Common myeloid progenitor, CD34-positive (primary cell): ENCODE measurements around the gene CACNG8.

ENCODE experiments used
- CTCF ChIA-PET: fragments of 350-600 bp; sonication (Branson Sonifier 250); formaldehyde crosslinking; loops from one replicate; lab custom pipeline; 2021; ENCODE audit warnings: antibody characterized with exemption; lab: Charles Lee
- POLR2A ChIA-PET: fragments of 350-600 bp; sonication (Branson Sonifier 250); formaldehyde crosslinking; loops from one replicate; lab custom pipeline; 2021; ENCODE audit warnings: antibody characterized with exemption; lab: Charles Lee
- DNase-seq, 3 donors: peaks; one replicate each; pipeline versions ENCODE4 v3.0.0 to v3.0.0-alpha.2; 2013
- H3K27ac ChIP-seq, 2 experiments: 1 replicate in 1 of 2; 2 replicates in 1 of 2; pipeline ENCODE4 v1.7.0; 2013; ENCODE audit warnings: inconsistent platforms in 2 of 2, low read length in 2 of 2, mild to moderate bottlenecking in 2 of 2, low read depth in 1 of 2, moderate library complexity in 1 of 2; ENCODE audit not compliant: severe bottlenecking in 2 of 2, insufficient read depth in 1 of 2, poor library complexity in 1 of 2
- H3K27me3 ChIP-seq, 5 experiments: replicated peaks in 2 of 5; 1 replicate in 3 of 5; 2 replicates in 2 of 5; pipeline versions ENCODE4 v1.6.1 to v1.7.0; 2013; ENCODE audit warnings: low read length in 4 of 5, mild to moderate bottlenecking in 2 of 5, moderate library complexity in 2 of 5, inconsistent platforms in 1 of 5; ENCODE audit not compliant: insufficient read depth in 5 of 5, control insufficient read depth in 4 of 5
- H3K36me3 ChIP-seq, 4 experiments: 1 replicate in 2 of 4; 2 replicates in 2 of 4; pipeline versions ENCODE4 v1.6.1 to v1.7.0; 2013; ENCODE audit warnings: low read length in 3 of 4, control low read depth in 1 of 4, mild to moderate bottlenecking in 1 of 4; ENCODE audit not compliant: control insufficient read depth in 4 of 4, insufficient read depth in 4 of 4
- H3K4me1 ChIP-seq, 4 experiments: 1 replicate in 3 of 4; 2 replicates in 1 of 4; pipeline versions ENCODE4 v1.6.1 to v1.7.1; 2013; ENCODE audit warnings: low read length in 3 of 4, mild to moderate bottlenecking in 3 of 4, control low read depth in 1 of 4, inconsistent platforms in 1 of 4, moderate library complexity in 1 of 4; ENCODE audit not compliant: control insufficient read depth in 4 of 4, insufficient read depth in 4 of 4; ENCODE audit errors: control extremely low read depth in 1 of 4
- H3K4me3 ChIP-seq, 7 experiments: 1 replicate in 4 of 7; 2 replicates in 3 of 7; pipeline versions ENCODE4 v1.5.1 to v1.7.0; 2013; ENCODE audit warnings: mild to moderate bottlenecking in 7 of 7, low read length in 6 of 7, moderate library complexity in 6 of 7, inconsistent platforms in 2 of 7, low read depth in 2 of 7, control low read depth in 1 of 7; ENCODE audit not compliant: insufficient read depth in 4 of 7, control insufficient read depth in 1 of 7; ENCODE audit errors: extremely low read depth in 1 of 7
- H3K9me3 ChIP-seq, 5 experiments: 1 replicate in 4 of 5; 2 replicates in 1 of 5; pipeline versions ENCODE4 v1.6.1 to v1.7.1; 2013; ENCODE audit warnings: low read length in 4 of 5, mild to moderate bottlenecking in 2 of 5, inconsistent platforms in 1 of 5, low read depth in 1 of 5, moderate library complexity in 1 of 5; ENCODE audit not compliant: control insufficient read depth in 4 of 5, insufficient read depth in 2 of 5; ENCODE audit errors: control extremely low read depth in 1 of 5
- WGBS: methylation state at CpG from one replicate; pipeline ENCODE4 v1.1.5; 2013; ENCODE audit not compliant: insufficient coverage; 5-methylcytosine and 5-hydroxymethylcytosine counted together

Gene CACNG8

DNA sequence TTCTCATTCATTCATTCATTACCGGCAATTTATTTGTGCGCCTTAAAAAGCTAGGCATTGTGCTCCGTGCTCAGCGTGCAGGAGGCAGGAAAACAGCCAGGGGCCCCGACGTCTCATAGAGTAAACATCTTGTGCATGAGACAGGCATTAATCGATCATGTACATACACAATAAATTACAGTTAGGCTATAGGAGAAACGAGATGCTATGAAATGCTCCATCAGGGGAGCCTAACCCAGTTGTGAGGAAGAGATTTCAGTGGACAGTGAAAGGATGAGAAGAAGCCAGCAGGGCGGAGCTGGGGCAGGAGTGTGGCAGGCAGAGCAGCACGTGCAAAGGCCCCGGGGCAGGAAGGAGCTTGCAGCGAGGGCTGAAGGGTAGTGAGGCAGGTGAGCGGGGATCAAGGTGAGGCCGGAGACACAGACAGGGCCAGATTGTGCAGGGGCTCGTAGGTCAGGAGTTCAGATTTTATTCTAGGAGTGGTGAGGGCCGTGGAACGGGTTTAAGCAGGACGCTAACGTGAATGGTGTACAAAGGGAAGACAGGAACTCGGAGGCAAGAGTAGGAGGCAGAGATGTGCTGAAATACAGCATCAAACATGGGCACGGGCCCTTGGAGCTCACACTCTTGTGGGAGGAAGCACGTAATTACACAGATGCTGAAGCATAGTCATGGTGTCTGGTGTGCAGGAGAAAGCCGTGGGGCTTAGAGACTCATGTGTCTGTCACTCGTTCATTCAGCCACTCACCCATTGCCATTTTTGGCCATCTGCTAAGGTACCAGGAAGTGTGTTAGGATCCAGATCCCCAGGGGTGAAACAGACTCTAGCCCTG is 20.9 kb downstream of the CACNG8 start:
- no peak overlapping the region for H3K4me3 ChIP-seq
- H3K27ac ChIP-seq = no peak overlapping the region
- POLR2A ChIA-PET = no interaction called here
- H3K27me3 ChIP-seq = peaks cover 5 to 54% (median 27%) of the 10 kb centered on the region in 5 experiments
- peaks cover 0 to 22% (median 12%) of the 10 kb centered on the region in 4 experiments for H3K4me1 ChIP-seq
- H3K9me3 ChIP-seq = peaks cover 0 to 2% (median 0%) of the 10 kb centered on the region in 5 experiments
- no peaks in the 10 kb centered on the region for H3K36me3 ChIP-seq
- CTCF ChIA-PET = no interaction called here
- WGBS = 94% methylated on average over 19 of the region's 24 CpGs
- no peak for DNase-seq

DNA sequence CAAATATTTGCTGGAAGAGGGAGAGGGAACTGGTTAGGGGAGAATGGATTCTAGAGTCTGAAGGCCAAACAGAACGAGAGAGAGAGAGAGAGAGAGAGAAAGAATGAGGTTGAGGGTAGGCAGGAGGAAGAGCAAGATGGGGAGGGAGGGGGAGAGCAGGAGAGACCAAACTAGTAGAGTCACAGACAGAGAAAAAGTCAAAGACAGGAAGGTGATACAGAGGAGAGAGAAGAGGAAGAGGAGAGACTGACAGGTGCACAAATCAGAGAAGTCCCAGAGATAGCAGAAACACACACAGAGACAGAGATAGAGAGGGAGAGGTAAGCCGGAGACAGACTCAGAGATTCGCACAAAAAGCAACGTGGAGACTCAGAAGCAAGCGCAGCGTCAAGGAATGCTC is 23.1 kb downstream of the CACNG8 start:
- H3K27ac ChIP-seq = no peak overlapping the region
- CTCF ChIA-PET = no interaction called here
- 70% methylated on average over 2 of the region's 6 CpGs for WGBS
- peaks cover 0 to under 1% (median 0%) of the 10 kb centered on the region in 5 experiments for H3K9me3 ChIP-seq
- no peak overlapping the region for H3K4me3 ChIP-seq
- DNase-seq = no peak
- POLR2A ChIA-PET = no interaction called here
- no peaks in the 10 kb centered on the region for H3K36me3 ChIP-seq
- peaks cover 0 to 40% (median 21%) of the 10 kb centered on the region in 5 experiments for H3K27me3 ChIP-seq
- H3K4me1 ChIP-seq = peaks cover 0 to 6% (median 2%) of the 10 kb centered on the region in 4 experiments

DNA sequence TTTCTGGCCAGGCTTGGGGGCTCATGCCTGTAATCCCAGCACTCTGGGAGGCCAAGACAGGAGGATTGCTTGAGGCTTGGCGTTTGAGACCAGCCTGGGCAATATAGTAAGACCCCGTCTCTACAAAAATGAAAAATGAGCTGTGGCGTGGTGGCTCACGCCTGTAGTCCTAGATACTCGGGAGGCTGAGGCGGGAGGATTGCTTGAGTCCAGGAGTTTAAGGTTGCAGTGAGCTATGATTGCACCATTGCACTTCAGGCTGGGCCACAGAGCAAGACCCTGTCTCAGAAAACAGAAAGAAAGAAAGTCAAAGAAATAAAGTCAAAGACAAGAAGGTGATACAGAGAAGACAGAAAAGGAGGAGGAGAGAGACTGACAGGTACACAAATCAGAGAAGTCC is 26.2 kb downstream of the CACNG8 start:
- CTCF ChIA-PET = interaction anchor here (1.1 kb wide), 1 partner anchor 35 kb away, joined by 3 read pairs; no protein-coding TSS in a partner anchor
- DNase-seq = no peak
- POLR2A ChIA-PET = no interaction called here

DNA sequence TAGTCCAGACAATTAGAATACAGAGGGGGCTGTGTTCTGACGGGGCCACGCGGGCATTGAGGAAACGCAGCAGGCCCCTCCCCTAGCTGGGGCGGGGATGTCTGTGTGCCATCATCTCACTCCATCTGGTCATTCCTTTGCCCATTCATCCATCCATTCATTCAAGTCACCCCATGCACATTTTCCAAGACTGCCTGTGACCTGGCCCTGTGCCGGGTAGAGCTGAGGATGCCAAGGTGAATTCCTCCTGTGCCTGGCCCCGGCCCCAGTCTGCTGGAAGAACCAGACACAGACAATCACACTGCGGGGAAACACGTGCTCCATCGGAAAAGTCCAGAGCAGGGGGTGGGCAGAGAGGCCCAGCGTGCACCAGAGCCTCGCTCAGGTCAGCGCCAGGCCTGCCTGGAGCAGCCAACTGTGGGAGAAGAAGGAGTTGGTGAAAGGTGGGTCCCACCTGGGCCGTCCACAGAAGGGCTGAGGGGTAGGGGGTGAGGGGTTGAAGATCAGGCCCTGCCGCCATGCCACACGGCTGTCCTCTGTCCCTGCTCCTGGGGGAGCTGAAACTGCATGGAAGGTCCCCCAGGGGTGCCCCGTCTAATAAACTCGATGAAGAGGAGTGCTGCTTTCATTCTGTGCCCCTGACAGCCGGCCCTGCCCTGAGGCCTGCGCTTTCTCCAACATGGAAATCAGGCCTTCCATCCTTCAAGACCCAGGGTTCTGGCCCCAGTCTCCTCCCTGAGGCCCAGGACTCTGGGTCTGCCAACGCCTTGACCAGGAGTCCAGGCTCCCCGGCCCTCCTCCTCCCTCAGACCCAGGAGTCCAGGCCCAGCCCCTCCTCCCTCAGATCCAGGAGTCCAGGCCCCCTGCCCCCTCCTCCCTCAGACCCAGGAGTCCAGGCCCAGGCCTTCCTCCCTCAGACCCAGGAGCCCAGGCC is 27.1 kb downstream of the CACNG8 start:
- no peak overlapping the region for H3K27ac ChIP-seq
- H3K4me3 ChIP-seq = no peak overlapping the region
- H3K4me1 ChIP-seq = peaks cover 0 to 5% (median 2%) of the 10 kb centered on the region in 4 experiments
- ChIA-PET CTCF (interaction anchor here (1.1 kb wide), 1 partner anchor 34 kb away, joined by 3 read pairs; no protein-coding TSS in a partner anchor), POLR2A (no interaction called here)
- H3K36me3 ChIP-seq = no peaks in the 10 kb centered on the region
- peaks cover 2 to 47% (median 29%) of the 10 kb centered on the region in 5 experiments for H3K27me3 ChIP-seq
- H3K9me3 ChIP-seq = no peaks in the 10 kb centered on the region
- 86% methylated on average over 13 of the region's 22 CpGs for WGBS
- no peak for DNase-seq

More for the DNA sequence above, 26.2 kb downstream of the CACNG8 start:
- Histone ChIP-seq H3K4me3 (no peak overlapping the region), H3K27me3 (peaks cover 0 to 46% (median 28%) of the 10 kb centered on the region in 5 experiments), H3K9me3 (no peaks in the 10 kb centered on the region), H3K36me3 (no peaks in the 10 kb centered on the region), H3K27ac (no peak overlapping the region), H3K4me1 (peaks cover 0 to 5% (median 2%) of the 10 kb centered on the region in 4 experiments)
- 98% methylated on average over 6 of the region's 6 CpGs for WGBS

DNA sequence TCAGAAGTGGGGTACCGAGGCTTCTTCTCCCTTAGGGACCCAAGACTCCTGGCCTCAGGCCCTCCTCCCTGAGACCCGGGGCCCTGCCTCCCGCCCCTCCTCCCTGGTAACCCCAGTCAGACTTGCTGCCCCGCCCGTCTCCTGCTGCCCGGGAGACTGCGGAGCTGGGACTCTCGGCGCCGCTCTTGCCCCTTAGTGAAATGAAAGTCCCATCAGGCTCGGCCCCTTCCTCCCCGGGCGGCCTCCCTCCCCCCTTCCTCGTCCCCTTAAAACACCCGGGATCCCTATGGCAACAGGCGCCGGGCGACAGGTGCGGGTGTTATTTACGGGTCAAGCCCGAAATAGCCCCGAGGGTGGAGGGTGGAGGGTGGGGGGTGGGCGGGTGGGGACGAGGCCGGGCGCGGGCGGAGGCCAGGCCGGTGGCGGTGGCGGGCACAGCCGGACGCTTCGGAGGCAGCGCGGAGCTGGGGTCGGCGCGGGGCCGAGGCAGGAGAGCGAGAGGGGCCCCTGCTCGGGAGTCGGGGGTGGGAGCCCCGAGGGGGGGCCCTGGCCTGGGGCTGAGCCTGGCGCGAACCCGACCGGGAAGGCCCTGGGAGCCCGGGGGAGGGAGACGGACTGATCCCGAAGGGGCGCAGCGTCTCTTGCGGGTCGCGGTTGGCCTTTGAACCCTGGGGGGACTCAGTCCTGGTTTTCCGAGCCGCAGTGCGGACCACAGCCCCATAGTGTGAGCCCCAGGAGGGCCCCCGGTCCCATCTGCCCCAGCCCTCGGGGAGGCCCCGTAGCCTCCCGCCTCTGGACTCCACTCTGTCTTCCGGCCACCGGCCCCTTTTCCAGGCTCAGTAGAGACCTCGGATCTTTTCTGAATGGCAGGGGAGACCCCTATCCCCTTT is 28.7 kb downstream of the CACNG8 start, which contains the start of gene CACNG6:
CACNG6 (plus strand) TSS at position 414 of the 890 bp plus-strand sequence. CDS start 1,241 bp downstream, outside the sequence.
- H3K27me3 ChIP-seq = peaks cover 2 to 56% (median 30%) of the 10 kb centered on the region in 5 experiments
- CTCF ChIA-PET = no interaction called here
- H3K9me3 ChIP-seq = no peaks in the 10 kb centered on the region
- peak within 1 kb of the TSS in 3 of 7 experiments; percentile 48 to 57 (median 54) for H3K4me3 ChIP-seq
- no peaks in the 10 kb centered on the region for H3K36me3 ChIP-seq
- peak in 2 of 3 donors; percentile 31 to 43 for DNase-seq
- no peak within 1 kb of the TSS for H3K27ac ChIP-seq
- WGBS = 9% methylated on average over 40 of the region's 66 CpGs
- peaks cover 0 to 5% (median 2%) of the 10 kb centered on the region in 4 experiments for H3K4me1 ChIP-seq
- POLR2A ChIA-PET = no interaction called here

DNA sequence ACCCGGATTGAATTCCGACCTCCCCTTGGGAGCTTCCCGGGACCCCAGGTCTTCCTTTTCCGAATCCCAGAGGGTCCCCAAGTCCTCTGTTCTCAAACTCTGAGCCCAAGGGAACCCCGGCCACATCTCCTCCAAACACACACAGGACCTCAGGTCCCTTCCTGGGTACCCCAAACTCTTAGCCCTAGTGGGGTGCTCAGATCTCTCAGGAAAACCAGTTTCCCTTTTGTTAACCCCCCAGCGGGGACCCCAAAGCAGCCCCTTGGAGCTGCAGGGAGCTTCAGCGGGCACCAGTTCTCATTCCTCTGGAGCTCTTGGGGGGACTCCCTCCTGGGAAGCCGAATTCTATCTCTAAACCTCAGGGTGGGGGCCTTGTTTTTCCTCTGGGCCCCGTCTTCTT is 29.5 kb downstream of the CACNG8 start:
- no peak for DNase-seq
- Histone ChIP-seq H3K27me3 (peaks cover 2 to 54% (median 31%) of the 10 kb centered on the region in 5 experiments), H3K4me1 (peaks cover 0 to 5% (median 2%) of the 10 kb centered on the region in 4 experiments), H3K36me3 (no peaks in the 10 kb centered on the region), H3K9me3 (no peaks in the 10 kb centered on the region), H3K27ac (no peak overlapping the region), H3K4me3 (no peak overlapping the region)
- 83% methylated on average over 7 of the region's 9 CpGs for WGBS
- POLR2A ChIA-PET = no interaction called here
- CTCF ChIA-PET = no interaction called here
